ENCODE measurements around the gene MAPK10. TPM values are rescaled to one million over a fixed set of nuclear protein-coding genes. Genes with fewer than 3 reads are reported as not detected.

MAPK10 gene
- total RNA-seq, 1 donor from 2014 or later: 92.6 TPM

- Mint-ChIP-seq H3K27ac (ENCODE audit: unreplicated experiment) (no peak overlapping the region), H3K27me3 (ENCODE audit: unreplicated experiment) (no peaks in the 10 kb centered on the region), H3K9me3 (ENCODE audit: unreplicated experiment) (peaks cover 4% of the 10 kb centered on the region), H3K4me1 (ENCODE audit: low read depth, unreplicated experiment) (no peaks in the 10 kb centered on the region), H3K36me3 (ENCODE audit: unreplicated experiment) (peaks cover 12% of the 10 kb centered on the region), H3K4me3 (ENCODE audit: unreplicated experiment) (no peak overlapping the region)
- no peak for DNase-seq
- no peak for TF ChIP-seq CTCF (IDR thresholded peaks at IDR 0.05; ENCODE audit: partially characterized antibody, unreplicated experiment)
Measured at GRCh38 chr4:86381431-86381830, 21.6 kb upstream of the MAPK10 start.

GRCh38 chr4:86380181-86380724, 20.4 kb upstream of the MAPK10 start:
- no peak overlapping the region for H3K27ac Mint-ChIP-seq (ENCODE audit: unreplicated experiment)
- TF ChIP-seq CTCF (IDR thresholded peaks at IDR 0.05; ENCODE audit: partially characterized antibody, unreplicated experiment): no peak
- H3K9me3 Mint-ChIP-seq (ENCODE audit: unreplicated experiment): peaks cover 4% of the 10 kb centered on the region
- no peak overlapping the region for H3K4me3 Mint-ChIP-seq (ENCODE audit: unreplicated experiment)
- no peak for DNase-seq
- H3K27me3 Mint-ChIP-seq (ENCODE audit: unreplicated experiment): no peaks in the 10 kb centered on the region
- peaks cover 12% of the 10 kb centered on the region for H3K36me3 Mint-ChIP-seq (ENCODE audit: unreplicated experiment)
- H3K4me1 Mint-ChIP-seq (ENCODE audit: low read depth, unreplicated experiment): no peaks in the 10 kb centered on the region

GRCh38 chr4:86376850-86377249, 17.0 kb upstream of the MAPK10 start:
- no peaks in the 10 kb centered on the region for H3K27me3 Mint-ChIP-seq (ENCODE audit: unreplicated experiment)
- no peaks in the 10 kb centered on the region for H3K4me1 Mint-ChIP-seq (ENCODE audit: low read depth, unreplicated experiment)
- DNase-seq: no peak
- H3K27ac Mint-ChIP-seq (ENCODE audit: unreplicated experiment): no peak overlapping the region
- H3K9me3 Mint-ChIP-seq (ENCODE audit: unreplicated experiment): peaks cover 7% of the 10 kb centered on the region
- peaks cover 12% of the 10 kb centered on the region for H3K36me3 Mint-ChIP-seq (ENCODE audit: unreplicated experiment)
- no peak for TF ChIP-seq CTCF (IDR thresholded peaks at IDR 0.05; ENCODE audit: partially characterized antibody, unreplicated experiment)
- no peak overlapping the region for H3K4me3 Mint-ChIP-seq (ENCODE audit: unreplicated experiment)

- TF ChIP-seq CTCF (IDR thresholded peaks at IDR 0.05; ENCODE audit: partially characterized antibody, unreplicated experiment): no peak
- Mint-ChIP-seq H3K27me3 (ENCODE audit: unreplicated experiment) (no peaks in the 10 kb centered on the region), H3K4me3 (ENCODE audit: unreplicated experiment) (no peak overlapping the region), H3K4me1 (ENCODE audit: low read depth, unreplicated experiment) (no peaks in the 10 kb centered on the region), H3K27ac (ENCODE audit: unreplicated experiment) (no peak overlapping the region), H3K9me3 (ENCODE audit: unreplicated experiment) (peaks cover 4% of the 10 kb centered on the region), H3K36me3 (ENCODE audit: unreplicated experiment) (no peaks in the 10 kb centered on the region)
- DNase-seq: no peak
Measured at GRCh38 chr4:86368433-86368832, 8.6 kb upstream of the MAPK10 start.

GRCh38 chr4:86367577-86367976, 7.7 kb upstream of the MAPK10 start:
- H3K36me3 Mint-ChIP-seq (ENCODE audit: unreplicated experiment): no peaks in the 10 kb centered on the region
- H3K27ac Mint-ChIP-seq (ENCODE audit: unreplicated experiment): no peak overlapping the region
- peaks cover 2% of the 10 kb centered on the region for H3K9me3 Mint-ChIP-seq (ENCODE audit: unreplicated experiment)
- no peak for TF ChIP-seq CTCF (IDR thresholded peaks at IDR 0.05; ENCODE audit: partially characterized antibody, unreplicated experiment)
- H3K4me1 Mint-ChIP-seq (ENCODE audit: low read depth, unreplicated experiment): no peaks in the 10 kb centered on the region
- no peak overlapping the region for H3K4me3 Mint-ChIP-seq (ENCODE audit: unreplicated experiment)
- DNase-seq: no peak
- no peaks in the 10 kb centered on the region for H3K27me3 Mint-ChIP-seq (ENCODE audit: unreplicated experiment)

Data from glutamatergic neuron (in vitro differentiated cells).